OCI-LY1 (cell line): ENCODE measurements around the gene PDPR.

Source experiments
- H2AFZ ChIP-seq: fragments of 200-600 bp; sonication (generic), shearing (Covaris generic); 2 replicates; pipeline ENCODE4 v1.6.0; 2014; ENCODE audit warnings: antibody characterized with exemption, mild to moderate bottlenecking, low read length
- H3F3A ChIP-seq: fragments of 200-600 bp; sonication (generic), shearing (Covaris generic); 2 replicates; pipeline ENCODE4 v1.6.0; 2014; ENCODE audit warnings: mild to moderate bottlenecking, antibody characterized with exemption, low read length, moderate library complexity; ENCODE audit not compliant: insufficient read depth
- H3K27ac ChIP-seq: fragments of 200-600 bp; sonication (generic); 2 replicates; pipeline ENCODE4 v1.5.1; 2014; ENCODE audit warnings: low read length, mixed run types, mild to moderate bottlenecking, low read depth; ENCODE audit not compliant: poor library complexity, severe bottlenecking
- H3K27me3 ChIP-seq: fragments of 200-600 bp; sonication (generic); 2 replicates; pipeline ENCODE4 v1.6.0; 2014; ENCODE audit warnings: antibody characterized with exemption, mild to moderate bottlenecking, low read length, moderate library complexity; ENCODE audit not compliant: insufficient read depth
- H3K36me3 ChIP-seq: fragments of 200-600 bp; sonication (generic); 2 replicates; pipeline ENCODE4 v1.6.1; 2014; ENCODE audit warnings: mild to moderate bottlenecking, antibody characterized with exemption, low read length, moderate library complexity, mixed read lengths; ENCODE audit not compliant: insufficient read depth
- H3K4me1 ChIP-seq: fragments of 200-600 bp; sonication (generic); 2 replicates; pipeline ENCODE4 v1.5.1; 2014; ENCODE audit warnings: mild to moderate bottlenecking, low read length, moderate library complexity; ENCODE audit not compliant: insufficient read depth, severe bottlenecking
- H3K4me2 ChIP-seq: fragments of 200-600 bp; sonication (generic), shearing (Covaris generic); 2 replicates; pipeline ENCODE4 v1.6.1; 2014; ENCODE audit warnings: low read length
- H3K4me3 ChIP-seq: fragments of 200-600 bp; sonication (generic); 2 replicates; pipeline ENCODE4 v1.5.1; 2014; ENCODE audit warnings: low read length, low read depth, mild to moderate bottlenecking, mixed read lengths; ENCODE audit not compliant: poor library complexity, severe bottlenecking
- H3K79me2 ChIP-seq: fragments of 200-600 bp; shearing (Covaris generic); 2 replicates; pipeline ENCODE4 v1.6.1; 2016; ENCODE audit warnings: mixed run types, low read length, mixed read lengths; ENCODE audit not compliant: insufficient read depth
- H3K9ac ChIP-seq: fragments of 200-600 bp; sonication (generic), shearing (Covaris generic); 2 replicates; pipeline ENCODE4 v1.6.1; 2014; ENCODE audit warnings: mild to moderate bottlenecking, low read length, mixed read lengths
- H3K9me2 ChIP-seq: fragments of 200-600 bp; sonication (generic), shearing (Covaris generic); 2 replicates; pipeline ENCODE4 v1.6.1; 2014; ENCODE audit warnings: low read depth, mild to moderate bottlenecking, low read length, mixed read lengths
- H3K9me3 ChIP-seq: fragments of 200-600 bp; shearing (Covaris generic); 2 replicates; pipeline ENCODE4 v1.6.1; 2014; ENCODE audit warnings: low read length, mixed read lengths
- H4K20me1 ChIP-seq: fragments of 200-600 bp; sonication (generic), shearing (Covaris generic); 2 replicates; pipeline ENCODE4 v1.6.0; 2016; ENCODE audit warnings: mild to moderate bottlenecking, low read length; ENCODE audit not compliant: insufficient read depth
- CTCF ChIP-seq: fragments of 200-600 bp; sonication (generic), shearing (Covaris generic); IDR thresholded peaks from 2 replicates; pipeline ENCODE4 v1.5.1; 2017; ENCODE audit warnings: mild to moderate bottlenecking, antibody characterized with exemption, low read length, moderate library complexity, mixed read lengths
- EZH2 ChIP-seq: fragments of 200-600 bp; sonication (generic), shearing (Covaris generic); IDR thresholded peaks from 2 replicates; pipeline ENCODE4 v1.8.0; 2017; ENCODE audit warnings: borderline replicate concordance, mixed run types, mild to moderate bottlenecking, antibody characterized with exemption, low read length, moderate library complexity, mixed read lengths

PDPR gene

GRCh38 chr16:70156207-70156978, 42.3 kb downstream of the PDPR start:
- Histone ChIP-seq H3K27ac (no peak overlapping the region), H3K79me2 (no peaks in the 10 kb centered on the region), H3K27me3 (no peaks in the 10 kb centered on the region), H3K9ac (no peak overlapping the region), H3K4me1 (no peaks in the 10 kb centered on the region), H2AFZ (no peak overlapping the region), H3F3A (no peaks in the 10 kb centered on the region), H3K9me3 (no peaks in the 10 kb centered on the region), H3K9me2 (no peaks in the 10 kb centered on the region), H3K4me2 (no peak overlapping the region), H3K4me3 (no peak overlapping the region), H3K36me3 (peaks cover 92% of the 10 kb centered on the region), H4K20me1 (no peaks in the 10 kb centered on the region)
- TF ChIP-seq CTCF = no peak
- TF ChIP-seq EZH2 = no peak

- H4K20me1 ChIP-seq = no peaks in the 10 kb centered on the region
- TF ChIP-seq EZH2 (no peak), CTCF (no peak)
- H3K36me3 ChIP-seq = peaks cover 92% of the 10 kb centered on the region
These were observed 43.0 kb downstream of the PDPR start for GRCh38 chr16:70157105-70157476.

GRCh38 chr16:70157477-70158260, 43.5 kb downstream of the PDPR start:
- Histone ChIP-seq H3K9me3 (no peaks in the 10 kb centered on the region), H3K36me3 (peaks cover 92% of the 10 kb centered on the region), H3K4me2 (no peak overlapping the region), H3K9ac (no peak overlapping the region), H3K27me3 (no peaks in the 10 kb centered on the region), H3K9me2 (no peaks in the 10 kb centered on the region), H3K4me3 (no peak overlapping the region), H3F3A (no peaks in the 10 kb centered on the region), H2AFZ (no peak overlapping the region), H3K4me1 (no peaks in the 10 kb centered on the region), H3K79me2 (no peaks in the 10 kb centered on the region), H3K27ac (no peak overlapping the region), H4K20me1 (no peaks in the 10 kb centered on the region)
- TF ChIP-seq EZH2 (no peak), CTCF (no peak)

More at GRCh38 chr16:70157105-70157476, 43.0 kb downstream of the PDPR start:
- Histone ChIP-seq H3K4me2 (no peak overlapping the region), H3K9me2 (no peaks in the 10 kb centered on the region), H3K4me1 (no peaks in the 10 kb centered on the region), H2AFZ (no peak overlapping the region), H3K9ac (no peak overlapping the region), H3K27me3 (no peaks in the 10 kb centered on the region), H3K79me2 (no peaks in the 10 kb centered on the region), H3K27ac (no peak overlapping the region), H3K9me3 (no peaks in the 10 kb centered on the region), H3K4me3 (no peak overlapping the region), H3F3A (no peaks in the 10 kb centered on the region)
